GM19351 (cell line): ENCODE results near the gene NCAN.

Source experiments
- ATAC-seq: cut with Tn5 transposase; IDR thresholded peaks from one replicate; pipeline ENCODE4 v1.9.1; 2021; ENCODE audit warnings: mild to moderate bottlenecking, moderate library complexity; ENCODE audit not compliant: unreplicated experiment

Gene NCAN

GRCh38 chr19:19279062-19279612, 67.4 kb downstream of the NCAN start:
- no peak for ATAC-seq

GRCh38 chr19:19279853-19280252, 68.1 kb downstream of the NCAN start:
- ATAC-seq, result no peak

GRCh38 chr19:19280561-19280960, 68.8 kb downstream of the NCAN start:
- no peak for ATAC-seq

DNA sequence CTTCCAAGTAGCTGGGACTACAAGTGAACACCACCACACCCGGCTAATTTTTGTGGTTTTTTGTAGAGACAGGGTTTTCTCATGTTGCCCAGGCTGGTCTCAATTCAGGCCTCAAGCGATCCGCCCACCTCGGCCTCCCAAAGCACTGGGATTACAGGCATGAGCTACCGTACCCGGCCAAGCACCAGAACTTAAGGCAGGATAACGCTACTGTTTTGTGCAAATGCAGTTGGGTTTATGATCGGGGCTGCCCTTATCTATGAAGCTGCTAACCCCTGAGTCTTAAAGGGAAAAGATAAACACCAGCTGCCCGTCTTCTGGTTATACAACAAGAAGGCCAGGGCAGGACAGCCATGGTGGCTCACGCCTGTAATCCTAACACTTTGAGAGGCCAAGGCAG, 73.9 kb downstream of the NCAN start:
- no peak for ATAC-seq

DNA sequence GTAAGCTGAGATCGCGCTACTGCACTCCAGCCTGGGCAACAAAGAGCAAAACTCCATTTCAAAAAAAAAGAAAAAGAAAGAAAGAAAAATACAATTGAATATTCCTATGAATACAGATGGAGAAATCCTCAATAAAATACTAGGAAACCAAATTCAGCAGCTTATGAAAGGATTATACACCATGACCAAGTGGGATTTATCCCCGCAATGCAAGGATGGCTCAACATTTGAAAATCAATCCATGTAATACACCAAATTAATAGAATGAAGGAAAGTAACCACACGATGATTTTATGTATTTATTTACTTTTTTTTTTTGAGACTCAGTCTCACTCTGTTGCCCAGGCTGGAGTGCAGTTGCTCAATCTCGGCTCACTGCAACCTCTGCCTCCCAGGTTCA, 80.8 kb downstream of the NCAN start:
- ATAC-seq, result no peak

DNA sequence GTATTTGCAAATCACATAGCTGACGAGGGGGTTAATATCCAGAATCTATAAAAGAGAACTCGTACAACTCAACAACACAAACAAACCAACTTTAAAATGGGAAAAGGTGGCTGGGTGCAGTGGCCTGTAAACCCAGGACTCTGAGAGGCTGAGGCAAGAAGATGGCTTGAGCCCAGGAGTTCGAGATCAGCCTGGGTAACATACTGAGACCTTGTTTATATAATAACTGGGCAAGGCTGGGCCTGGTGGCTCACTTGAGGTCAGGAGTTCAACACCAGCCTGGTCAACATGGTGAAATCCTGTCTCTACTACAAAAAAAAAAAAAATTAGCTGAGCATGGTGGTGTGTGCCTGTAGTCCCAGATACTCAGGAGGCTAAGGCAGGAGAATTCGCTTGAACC, 83.2 kb downstream of the NCAN start:
- ATAC-seq, result no peak

DNA sequence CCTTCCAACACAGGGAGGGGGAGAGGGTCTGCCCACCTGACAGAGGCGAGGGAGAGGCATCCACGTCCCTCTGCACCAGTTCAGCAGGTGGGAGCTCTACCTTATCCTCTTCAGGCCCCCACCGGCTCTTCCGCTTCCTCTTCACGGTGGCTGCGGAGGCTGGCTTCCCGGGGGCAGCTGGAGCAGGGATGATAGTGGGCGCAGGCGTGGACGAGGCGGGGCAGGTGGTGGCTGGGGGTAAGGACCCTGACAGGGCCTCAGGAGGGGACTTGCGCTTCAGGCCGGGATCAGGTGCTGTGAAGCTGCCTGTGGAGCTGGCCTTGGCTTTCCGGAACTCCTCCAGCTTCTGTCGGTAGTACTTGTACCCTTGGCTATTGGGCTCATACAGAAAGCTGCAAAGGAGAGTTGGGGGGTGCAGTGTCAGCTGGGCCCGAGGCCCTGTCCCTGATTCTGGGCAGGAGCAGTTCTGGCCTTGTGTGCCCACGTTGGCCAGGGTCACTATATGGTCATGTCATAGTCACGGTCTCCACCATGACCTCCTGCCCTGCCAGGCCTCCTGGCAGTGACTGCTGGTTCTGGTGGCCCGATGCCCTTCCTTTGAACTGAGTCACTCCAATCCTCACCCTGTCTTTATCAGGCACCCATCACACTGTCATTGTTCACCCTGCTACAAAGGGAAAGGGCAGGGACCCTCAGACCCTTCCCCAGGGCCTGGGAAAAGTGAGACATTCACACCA, 85.4 kb downstream of the NCAN start:
- ATAC-seq, result no peak

GRCh38 chr19:19297759-19298158, 86.0 kb downstream of the NCAN start:
- no peak for ATAC-seq

GRCh38 chr19:19300613-19301012, 88.9 kb downstream of the NCAN start:
- ATAC-seq, result no peak
